Mammary epithelial cell (primary cell): ENCODE results near the gene CALM1.
"Not testable (repeated sequence)": the region's sequence is repeated elsewhere in the genome, so short reads cannot be mapped to it uniquely, and the experiment has no call there.

ENCODE experiments used
- EZH2 ChIP-seq: IDR thresholded peaks from 2 replicates; pipeline ENCODE4 v1.6.1; 2012; ENCODE audit warnings: low read length, inconsistent platforms, borderline replicate concordance
- TF ChIP-seq, protein P1 (sequence below), 2 donors: IDR thresholded peaks in 1 of 2; conservative IDR thresholded peaks in 1 of 2; 2 replicates each; pipeline ENCODE4 v1.5.1; 2011 to 2012; ENCODE audit warnings: inconsistent platforms in 2 of 2, low read length in 2 of 2, mild to moderate bottlenecking in 2 of 2, control low read depth in 1 of 2, low read depth in 1 of 2; ENCODE audit not compliant: insufficient read depth in 1 of 2; ENCODE audit errors: extremely low read depth in 1 of 2

DNA sequence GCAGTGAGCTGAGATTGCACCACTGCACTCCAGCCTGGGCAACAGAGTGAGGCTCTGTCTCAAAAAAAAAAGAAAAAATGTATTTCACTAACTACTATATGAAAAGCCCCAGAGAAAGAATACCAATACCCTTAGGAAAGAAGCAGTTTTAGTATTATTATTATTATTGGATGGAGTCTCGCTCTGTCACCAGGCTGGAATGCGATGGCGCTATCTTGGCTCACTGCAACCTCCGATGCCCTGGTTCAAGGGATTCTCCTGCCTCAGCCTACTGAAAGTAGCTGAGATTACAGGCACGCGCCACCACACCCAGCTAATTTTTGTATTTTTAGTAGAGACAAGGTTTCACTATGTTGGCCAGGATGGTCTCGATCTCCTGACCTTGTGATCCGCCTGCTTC is 2.0 kb upstream of the CALM1 start:
- TF ChIP-seq, protein P1, sequence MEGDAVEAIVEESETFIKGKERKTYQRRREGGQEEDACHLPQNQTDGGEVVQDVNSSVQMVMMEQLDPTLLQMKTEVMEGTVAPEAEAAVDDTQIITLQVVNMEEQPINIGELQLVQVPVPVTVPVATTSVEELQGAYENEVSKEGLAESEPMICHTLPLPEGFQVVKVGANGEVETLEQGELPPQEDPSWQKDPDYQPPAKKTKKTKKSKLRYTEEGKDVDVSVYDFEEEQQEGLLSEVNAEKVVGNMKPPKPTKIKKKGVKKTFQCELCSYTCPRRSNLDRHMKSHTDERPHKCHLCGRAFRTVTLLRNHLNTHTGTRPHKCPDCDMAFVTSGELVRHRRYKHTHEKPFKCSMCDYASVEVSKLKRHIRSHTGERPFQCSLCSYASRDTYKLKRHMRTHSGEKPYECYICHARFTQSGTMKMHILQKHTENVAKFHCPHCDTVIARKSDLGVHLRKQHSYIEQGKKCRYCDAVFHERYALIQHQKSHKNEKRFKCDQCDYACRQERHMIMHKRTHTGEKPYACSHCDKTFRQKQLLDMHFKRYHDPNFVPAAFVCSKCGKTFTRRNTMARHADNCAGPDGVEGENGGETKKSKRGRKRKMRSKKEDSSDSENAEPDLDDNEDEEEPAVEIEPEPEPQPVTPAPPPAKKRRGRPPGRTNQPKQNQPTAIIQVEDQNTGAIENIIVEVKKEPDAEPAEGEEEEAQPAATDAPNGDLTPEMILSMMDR (conservative IDR thresholded peaks at IDR 0.05 in 1 of 2, IDR thresholded peaks at IDR 0.05 in 1 of 2; ENCODE audit: extremely low read depth in 1 of 2, insufficient read depth in 1 of 2, low read depth in 1 of 2, low read length in 2 of 2): not testable (repeated sequence)
- TF ChIP-seq EZH2: not testable (repeated sequence)
